Smooth muscle cell (in vitro differentiated cells): ENCODE measurements around the gene SAMD14. TPM values are rescaled to one million over a fixed set of nuclear protein-coding genes. Genes with fewer than 3 reads are reported as not detected.

Source experiments
- DNase-seq: peaks from one replicate; lab custom pipeline; 2025; ENCODE audit not compliant: unreplicated experiment; lab: John Stamatoyannopoulos, UW
- H2AFZ ChIP-seq: fragments of 200-600 bp; sonication (generic); 2 replicates; pipeline ENCODE4 v1.6.0; 2016; ENCODE audit warnings: antibody characterized with exemption, low read depth, mild to moderate bottlenecking
- H3F3A ChIP-seq: fragments of 200-600 bp; sonication (generic); 2 replicates; pipeline ENCODE4 v1.6.0; 2017; ENCODE audit warnings: antibody characterized with exemption, low read depth
- H3K27ac ChIP-seq: fragments of 200-600 bp; sonication (generic); 2 replicates; pipeline ENCODE4 v1.5.1; 2016; ENCODE audit warnings: low read depth, mild to moderate bottlenecking
- H3K27me3 ChIP-seq: fragments of 200-600 bp; sonication (generic); 2 replicates; pipeline ENCODE4 v1.6.1; 2016; ENCODE audit warnings: low read depth, mild to moderate bottlenecking
- H3K36me3 ChIP-seq: fragments of 200-600 bp; sonication (generic); 2 replicates; pipeline ENCODE4 v1.5.1; 2016; ENCODE audit warnings: low read depth
- H3K4me1 ChIP-seq: fragments of 200-600 bp; sonication (generic); 2 replicates; pipeline ENCODE4 v1.5.1; 2016; ENCODE audit warnings: low read depth
- H3K4me2 ChIP-seq: fragments of 200-600 bp; sonication (generic); 2 replicates; pipeline ENCODE4 v1.6.0; 2016; ENCODE audit warnings: mild to moderate bottlenecking
- H3K4me3 ChIP-seq: fragments of 200-600 bp; sonication (generic); 2 replicates; pipeline ENCODE4 v1.5.1; 2016; ENCODE audit warnings: mild to moderate bottlenecking
- H3K79me2 ChIP-seq: fragments of 200-600 bp; sonication (generic); 2 replicates; pipeline ENCODE4 v1.6.0; 2016; ENCODE audit warnings: low read depth, mild to moderate bottlenecking
- H3K9ac ChIP-seq: fragments of 200-600 bp; sonication (generic); 2 replicates; pipeline ENCODE4 v1.6.0; 2016; ENCODE audit warnings: low read depth
- H3K9me3 ChIP-seq: fragments of 200-600 bp; sonication (generic); replicated peaks from 2 replicates; pipeline ENCODE4 v1.5.1; 2016; ENCODE audit warnings: low read depth
- H4K20me1 ChIP-seq: fragments of 200-600 bp; sonication (generic); 2 replicates; pipeline ENCODE4 v1.6.0; 2016; ENCODE audit warnings: low read depth
- CTCF ChIP-seq: fragments of 200-600 bp; sonication (generic); IDR thresholded peaks from 2 replicates; pipeline ENCODE4 v1.5.1; 2017; ENCODE audit warnings: borderline replicate concordance, mild to moderate bottlenecking, antibody characterized with exemption; ENCODE audit not compliant: insufficient read depth, poor library complexity, severe bottlenecking
- WGBS: methylation state at CpG from one replicate; pipeline ENCODE4 v1.1.7; 2016; ENCODE audit warnings: low lambda C conversion rate; 5-methylcytosine and 5-hydroxymethylcytosine counted together
- polyA plus RNA-seq: library from polyadenylated mRNA; unstranded; fragments of >200 nt; fragmentation: Nextera tagmentation; extraction: Ambion mirVana; gene quantifications from 2 replicates; pipeline ENCODE4 v1.2.1, GENCODE V29; 2016
- total RNA-seq: library from RNA; depleted of rRNA; stranded (reverse); fragments of >200 nt; gene quantifications from 2 replicates; pipeline ENCODE4 v1.2.3, GENCODE V29; 2014

SAMD14 gene
- total and polyA plus RNA-seq, 2 experiments from 2014 or later: 13.7 to 39.1 TPM

- Histone ChIP-seq H3K4me1 (peaks cover 12% of the 10 kb centered on the region), H4K20me1 (peaks cover 20% of the 10 kb centered on the region), H3K4me3 (no peak overlapping the region), H3K27me3 (no peaks in the 10 kb centered on the region), H3K36me3 (no peaks in the 10 kb centered on the region), H3K79me2 (peaks cover 36% of the 10 kb centered on the region), H3K9ac (no peak overlapping the region), H3K27ac (peak overlapping the region; percentile 80), H3F3A (peaks cover 30% of the 10 kb centered on the region), H3K9me3 (no peaks in the 10 kb centered on the region), H2AFZ (no peak overlapping the region), H3K4me2 (peak overlapping the region; percentile 94)
- 92% methylated on average over 9 of the region's 9 CpGs for WGBS
- DNase-seq: no peak
- no peak for TF ChIP-seq CTCF
Observed at GRCh38 chr17:50060951-50061712, 68.8 kb downstream of the SAMD14 start.

Other genes starting within 250 kb of the SAMD14 start
- gene DLX4, start 161.0 kb downstream of the SAMD14 start, total RNA-seq: not detected in 2 replicates
- 0.19 and 0.51 TPM in 2 replicates for gene DLX4, start 161.0 kb downstream of the SAMD14 start, polyA plus RNA-seq
- gene DLX3, start 134.9 kb downstream of the SAMD14 start, total RNA-seq: 9.7 TPM in 1 of 2 replicates, not detected in the other
- 1.4 and 3.8 TPM in 2 replicates for gene DLX3, start 134.9 kb downstream of the SAMD14 start, polyA plus RNA-seq
- gene ITGA3, start 74.0 kb downstream of the SAMD14 start, total RNA-seq: 44.7 and 77.9 TPM in 2 replicates
- 30.0 and 70.4 TPM in 2 replicates for gene ITGA3, start 74.0 kb downstream of the SAMD14 start, polyA plus RNA-seq
- 21.7 and 28.2 TPM in 2 replicates for gene PDK2, start 34.8 kb downstream of the SAMD14 start, total RNA-seq
- 34.3 and 36.5 TPM in 2 replicates for gene PDK2, start 34.8 kb downstream of the SAMD14 start, polyA plus RNA-seq
- 20.8 and 21.8 TPM in 2 replicates for gene PPP1R9B, start 20.5 kb upstream of the SAMD14 start, total RNA-seq
- gene PPP1R9B, start 20.5 kb upstream of the SAMD14 start, polyA plus RNA-seq: 6.7 and 10.2 TPM in 2 replicates
- gene SGCA, start 35.8 kb upstream of the SAMD14 start, total RNA-seq: 0.99 TPM in 1 of 2 replicates, not detected in the other
- gene SGCA, start 35.8 kb upstream of the SAMD14 start, polyA plus RNA-seq: 1.4 and 2.1 TPM in 2 replicates
- 3,848 and 4,141 TPM in 2 replicates for gene COL1A1, start 71.5 kb upstream of the SAMD14 start, total RNA-seq
- 18,306 and 25,649 TPM in 2 replicates for gene COL1A1, start 71.5 kb upstream of the SAMD14 start, polyA plus RNA-seq
- 1.9 and 7.4 TPM in 2 replicates for gene TMEM92, start 144.3 kb upstream of the SAMD14 start, total RNA-seq
- gene TMEM92, start 144.3 kb upstream of the SAMD14 start, polyA plus RNA-seq: 4.8 and 14.4 TPM in 2 replicates
- 33.2 and 34.3 TPM in 2 replicates for gene XYLT2, start 216.0 kb upstream of the SAMD14 start, total RNA-seq
- 32.3 and 41.4 TPM in 2 replicates for gene XYLT2, start 216.0 kb upstream of the SAMD14 start, polyA plus RNA-seq
- gene MRPL27, start 243.0 kb upstream of the SAMD14 start, total RNA-seq: 62.8 and 69.8 TPM in 2 replicates
- 130 and 138 TPM in 2 replicates for gene MRPL27, start 243.0 kb upstream of the SAMD14 start, polyA plus RNA-seq
- 4.6 and 8.2 TPM in 2 replicates for gene EME1, start 243.1 kb upstream of the SAMD14 start, total RNA-seq
- 9.6 and 12.9 TPM in 2 replicates for gene EME1, start 243.1 kb upstream of the SAMD14 start, polyA plus RNA-seq